ENCODE measurements around the gene TMTC1. TPM values are rescaled to one million over a fixed set of nuclear protein-coding genes. Genes with fewer than 3 reads are reported as not detected.

The TMTC1 gene
- total and polyA plus RNA-seq, 9 of the 15 experiments (the other 6 are each of a cell fraction or from before 2014, with no cell fraction given) = under 0.01 to 0.18 (median 0.06) TPM; not detected in 2

GRCh38 chr12:29519585-29520182, 264.1 kb downstream of the TMTC1 start:
- Histone ChIP-seq H3K4me1 (replicated peaks in 1 of 2; ENCODE audit: control insufficient read depth in 2 of 2, insufficient read depth in 2 of 2, low read length in 2 of 2) (no peaks in the 10 kb centered on the region; a peak in 1 of 5 replicates), H3K4me3 (no peak overlapping the region), H4K20me1 (replicated peaks; ENCODE audit: control insufficient read depth, insufficient read depth, low read length) (no peaks in the 10 kb centered on the region), H3K79me2 (ENCODE audit: control insufficient read depth, insufficient read depth, low read length) (no peaks in the 10 kb centered on the region), H2AFZ (ENCODE audit: low read depth, low read length) (no peak overlapping the region), H3K9me3 (replicated peaks; ENCODE audit: control insufficient read depth, insufficient read depth, low read depth, low read length) (no peaks in the 10 kb centered on the region), H3K4me2 (ENCODE audit: insufficient read depth, low read length) (no peak overlapping the region), H3K27me3 (ENCODE audit: control insufficient read depth in 2 of 2, insufficient read depth in 2 of 2, low read length in 2 of 2) (peaks cover 0 to 4% of the 10 kb centered on the region in 2 experiments; a peak in 1 of 5 replicates), H3K36me3 (ENCODE audit: control insufficient read depth, insufficient read depth, low read length) (no peaks in the 10 kb centered on the region), H3K9ac (ENCODE audit: insufficient read depth in 1 of 2, low read depth in 2 of 2, low read length in 2 of 2) (no peak overlapping the region), H3K9me1 (ENCODE audit: control insufficient read depth, insufficient read depth, low read length) (no peaks in the 10 kb centered on the region), H3K27ac (ENCODE audit: extremely low read depth, low read depth, low read length) (no peak overlapping the region)
- in situ Hi-C loops (cut with MboI) (loop anchor here (10.0 kb wide), 1 partner anchor 1285 kb away; no protein-coding TSS in a partner anchor), intact Hi-C loops (cut with micrococcal nuclease) (loop anchor here (1.0 kb wide), 1 partner anchor 1288 kb away; no protein-coding TSS in a partner anchor)
- peak; percentile 23 to 49 (median 26) for DNase-seq (ENCODE audit: extremely low read depth in 1 of 4, low spot score in 3 of 4)
- FAIRE-seq = peak; percentile 57
- no TSS peak for BruUV-seq (replicated peaks)
- ChIA-PET POLR2A (no interaction called here), CTCF (ENCODE audit: low intra/inter-chr PET ratio) (interaction anchor here (0.6 to 4.2 kb wide), 4 partner anchors 1287 to 1725 kb away, joined by 3 to 36 read pairs (median 6); no protein-coding TSS in a partner anchor)
- peak; percentile 44; the same call in 2 of the 3 replicates for ATAC-seq
- TF ChIP-seq ZNF766 (CRISPR knock-in tag; conservative IDR thresholded peaks at IDR 0.05) (peak; percentile 98), FUS (optimal IDR thresholded peaks at IDR 0.05; ENCODE audit: low read depth, low read length) (no peak), CTCF (IDR thresholded peaks at IDR 0.05 in 2 of 3, conservative IDR thresholded peaks at IDR 0.05 in 1 of 3; ENCODE audit: insufficient read depth in 2 of 3, low read depth in 1 of 3, low read length in 3 of 3) (peak; percentile 26 to 73 (median 42); a peak in 3 of 6 replicates), REST (IDR thresholded peaks at IDR 0.05; ENCODE audit: borderline replicate concordance) (peak; percentile 54; the same call in 1 of the 2 replicates), REST (CRISPR knock-in tag; IDR thresholded peaks at IDR 0.05; ENCODE audit: low read depth) (no peak), DEAF1 (CRISPR knock-in tag; IDR thresholded peaks at IDR 0.05) (0 out of 2 replicates have a peak, but pooled peaks have one; percentile 22)

Measured in K562 (cell line).